Measurements from ENCODE around the gene TXNDC5.

TXNDC5 gene

GRCh38 chr6:7939184-7939863 is 28.7 kb upstream of the TXNDC5 start:
- TF ChIP-seq POLR2AphosphoS5 (IDR thresholded peaks at IDR 0.05; ENCODE audit: borderline replicate concordance, low read depth, low read length): no peak
- no peak for TF ChIP-seq FOXP2 (optimal IDR thresholded peaks at IDR 0.05; ENCODE audit: control extremely low read depth, extremely low read length, insufficient read depth)
- no peak for TF ChIP-seq EZH2 (IDR thresholded peaks at IDR 0.05)
- DNase-seq (ENCODE audit: low read depth, low spot score): no peak
- Histone ChIP-seq H3K4me3 (no peak overlapping the region), H3K9me3 (ENCODE audit: low read depth, low read length) (no peaks in the 10 kb centered on the region), H3K36me3 (ENCODE audit: insufficient read depth, low read length) (no peaks in the 10 kb centered on the region), H3K27ac (no peak overlapping the region), H3K9ac (ENCODE audit: insufficient read length) (no peak overlapping the region)

GRCh38 chr6:7938562-7939183 is 28.1 kb upstream of the TXNDC5 start:
- TF ChIP-seq POLR2AphosphoS5 (IDR thresholded peaks at IDR 0.05; ENCODE audit: borderline replicate concordance, low read depth, low read length): no peak
- no peak for TF ChIP-seq FOXP2 (optimal IDR thresholded peaks at IDR 0.05; ENCODE audit: control extremely low read depth, extremely low read length, insufficient read depth)
- no peak for TF ChIP-seq EZH2 (IDR thresholded peaks at IDR 0.05)
- no peak overlapping the region for H3K9ac ChIP-seq (ENCODE audit: insufficient read length)
- no peaks in the 10 kb centered on the region for H3K9me3 ChIP-seq (ENCODE audit: low read depth, low read length)
- no peaks in the 10 kb centered on the region for H3K36me3 ChIP-seq (ENCODE audit: insufficient read depth, low read length)
- no peak for DNase-seq (ENCODE audit: low read depth, low spot score)
- H3K27ac ChIP-seq: no peak overlapping the region
- H3K4me3 ChIP-seq: no peak overlapping the region

DNA sequence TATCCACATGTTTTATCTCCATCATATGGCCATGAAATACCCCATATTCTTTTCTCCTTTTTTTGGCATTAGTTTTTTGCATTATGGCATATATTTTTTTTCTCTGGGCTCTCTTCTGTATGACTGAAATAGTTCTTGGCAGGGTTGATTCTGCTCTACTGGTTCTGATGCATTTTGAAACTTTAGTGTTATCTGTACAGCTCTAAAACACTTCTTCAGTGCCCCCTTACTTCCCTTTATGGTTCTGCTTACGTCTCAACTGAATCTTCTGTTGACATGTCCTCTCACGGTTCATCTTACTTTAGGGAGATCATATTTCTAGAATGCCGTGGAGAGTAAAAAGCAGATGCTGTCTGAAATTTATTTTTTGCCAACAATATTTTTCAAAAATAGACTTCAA is 23.2 kb upstream of the TXNDC5 start:
- Histone ChIP-seq H3K4me3 (no peak overlapping the region), H3K9ac (ENCODE audit: insufficient read length) (no peak overlapping the region), H3K27ac (no peak overlapping the region), H3K9me3 (ENCODE audit: low read depth, low read length) (no peaks in the 10 kb centered on the region), H3K36me3 (ENCODE audit: insufficient read depth, low read length) (no peaks in the 10 kb centered on the region)
- DNase-seq (ENCODE audit: low read depth, low spot score): no peak
- TF ChIP-seq EZH2 (IDR thresholded peaks at IDR 0.05) (no peak), FOXP2 (optimal IDR thresholded peaks at IDR 0.05; ENCODE audit: control extremely low read depth, extremely low read length, insufficient read depth) (no peak), POLR2AphosphoS5 (IDR thresholded peaks at IDR 0.05; ENCODE audit: borderline replicate concordance, low read depth, low read length) (no peak)

DNA sequence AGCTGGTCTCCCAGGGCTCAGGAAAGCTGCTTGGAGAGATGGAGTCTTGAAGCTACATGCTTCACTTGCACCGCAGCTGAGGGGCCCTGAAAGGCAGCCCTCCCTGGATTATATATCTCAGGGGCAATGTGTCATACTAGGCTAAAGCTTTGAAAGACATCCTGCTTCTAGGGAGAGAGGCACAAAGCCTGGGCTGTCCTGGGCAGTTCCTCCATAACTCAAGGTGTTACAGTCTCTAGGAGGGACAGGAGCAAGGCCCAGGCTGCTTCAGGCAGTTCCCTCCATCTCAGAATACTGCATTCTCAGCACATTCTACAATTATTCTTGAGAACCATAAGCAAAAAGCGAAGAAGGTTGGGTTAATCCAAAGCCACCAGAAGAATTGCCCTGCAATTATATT is 22.0 kb upstream of the TXNDC5 start:
- TF ChIP-seq POLR2AphosphoS5 (IDR thresholded peaks at IDR 0.05; ENCODE audit: borderline replicate concordance, low read depth, low read length) (no peak), EZH2 (IDR thresholded peaks at IDR 0.05) (no peak), FOXP2 (optimal IDR thresholded peaks at IDR 0.05; ENCODE audit: control extremely low read depth, extremely low read length, insufficient read depth) (no peak)
- DNase-seq (ENCODE audit: low read depth, low spot score): no peak
- Histone ChIP-seq H3K4me3 (no peak overlapping the region), H3K36me3 (ENCODE audit: insufficient read depth, low read length) (no peaks in the 10 kb centered on the region), H3K9me3 (ENCODE audit: low read depth, low read length) (no peaks in the 10 kb centered on the region), H3K9ac (ENCODE audit: insufficient read length) (no peak overlapping the region), H3K27ac (no peak overlapping the region)

DNA sequence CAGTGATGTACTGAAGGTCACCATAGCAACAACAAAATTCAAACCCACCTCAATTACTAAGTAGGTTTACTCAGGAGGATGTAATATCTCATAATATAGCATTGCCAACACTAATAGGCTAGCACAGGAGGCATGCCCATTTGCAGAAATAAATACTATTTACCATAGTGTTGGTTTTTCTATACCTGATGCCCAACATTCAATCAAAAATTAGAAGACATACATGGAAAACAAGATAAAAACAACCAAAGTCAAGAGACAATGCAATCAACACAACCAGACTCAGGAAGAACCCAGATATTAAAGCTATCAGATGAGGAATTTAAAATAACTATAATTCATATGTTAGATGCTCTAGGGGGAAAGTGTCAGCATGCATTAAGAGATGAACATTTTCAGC is 14.3 kb upstream of the TXNDC5 start:
- Histone ChIP-seq H3K4me3 (no peak overlapping the region), H3K36me3 (ENCODE audit: insufficient read depth, low read length) (no peaks in the 10 kb centered on the region), H3K9me3 (ENCODE audit: low read depth, low read length) (no peaks in the 10 kb centered on the region), H3K27ac (no peak overlapping the region), H3K9ac (ENCODE audit: insufficient read length) (no peak overlapping the region)
- TF ChIP-seq POLR2AphosphoS5 (IDR thresholded peaks at IDR 0.05; ENCODE audit: borderline replicate concordance, low read depth, low read length): no peak
- no peak for TF ChIP-seq FOXP2 (optimal IDR thresholded peaks at IDR 0.05; ENCODE audit: control extremely low read depth, extremely low read length, insufficient read depth)
- TF ChIP-seq EZH2 (IDR thresholded peaks at IDR 0.05): no peak
- no peak for DNase-seq (ENCODE audit: low read depth, low spot score)

DNA sequence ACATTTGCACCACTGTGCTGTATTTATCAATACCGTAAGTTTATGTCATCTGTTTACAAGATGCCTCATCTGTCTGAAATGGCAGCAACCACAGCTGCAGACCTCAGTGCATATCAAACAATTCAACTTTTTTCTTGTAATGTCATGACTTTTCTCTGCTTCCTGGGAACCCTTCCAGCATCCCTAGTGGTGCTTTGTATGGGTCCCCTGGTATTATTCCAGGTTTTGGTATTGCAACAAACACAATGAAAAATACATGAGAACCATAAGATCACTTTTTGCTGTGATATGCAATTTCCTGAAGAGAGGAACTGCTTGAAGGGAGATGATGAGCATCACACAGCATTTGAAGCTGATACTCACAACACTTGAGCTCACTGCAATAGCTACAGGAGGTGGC is 12.0 kb upstream of the TXNDC5 start:
- Histone ChIP-seq H3K36me3 (ENCODE audit: insufficient read depth, low read length) (no peaks in the 10 kb centered on the region), H3K9ac (ENCODE audit: insufficient read length) (no peak overlapping the region), H3K9me3 (ENCODE audit: low read depth, low read length) (no peaks in the 10 kb centered on the region), H3K4me3 (no peak overlapping the region), H3K27ac (no peak overlapping the region)
- no peak for DNase-seq (ENCODE audit: low read depth, low spot score)
- no peak for TF ChIP-seq EZH2 (IDR thresholded peaks at IDR 0.05)
- no peak for TF ChIP-seq FOXP2 (optimal IDR thresholded peaks at IDR 0.05; ENCODE audit: control extremely low read depth, extremely low read length, insufficient read depth)
- TF ChIP-seq POLR2AphosphoS5 (IDR thresholded peaks at IDR 0.05; ENCODE audit: borderline replicate concordance, low read depth, low read length): no peak

DNA sequence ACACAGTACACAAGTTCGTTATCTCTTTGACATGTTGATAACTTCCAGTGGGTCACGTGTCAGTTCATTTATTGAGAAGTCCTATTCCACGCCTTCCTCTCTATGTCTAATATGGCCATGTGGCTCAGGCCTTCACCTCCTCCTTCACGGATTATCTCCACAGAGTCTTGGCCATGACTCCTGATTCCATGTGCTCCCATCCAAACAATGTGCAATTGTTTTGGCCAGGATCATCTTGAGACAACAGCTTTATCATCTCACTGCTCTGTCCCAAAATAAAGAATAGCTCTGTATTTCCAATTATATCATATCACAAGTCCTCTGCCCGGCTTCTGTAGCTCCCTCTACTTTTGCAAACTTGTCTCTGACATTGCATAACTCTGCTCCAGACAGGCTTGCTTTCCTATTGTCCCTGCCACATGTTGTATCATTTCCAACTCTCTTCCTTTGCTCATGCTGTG is 11.1 kb upstream of the TXNDC5 start:
- Histone ChIP-seq H3K9ac (ENCODE audit: insufficient read length) (no peak overlapping the region), H3K4me3 (no peak overlapping the region), H3K9me3 (ENCODE audit: low read depth, low read length) (no peaks in the 10 kb centered on the region), H3K36me3 (ENCODE audit: insufficient read depth, low read length) (no peaks in the 10 kb centered on the region), H3K27ac (no peak overlapping the region)
- no peak for TF ChIP-seq EZH2 (IDR thresholded peaks at IDR 0.05)
- no peak for TF ChIP-seq POLR2AphosphoS5 (IDR thresholded peaks at IDR 0.05; ENCODE audit: borderline replicate concordance, low read depth, low read length)
- no peak for TF ChIP-seq FOXP2 (optimal IDR thresholded peaks at IDR 0.05; ENCODE audit: control extremely low read depth, extremely low read length, insufficient read depth)
- no peak for DNase-seq (ENCODE audit: low read depth, low spot score)

DNA sequence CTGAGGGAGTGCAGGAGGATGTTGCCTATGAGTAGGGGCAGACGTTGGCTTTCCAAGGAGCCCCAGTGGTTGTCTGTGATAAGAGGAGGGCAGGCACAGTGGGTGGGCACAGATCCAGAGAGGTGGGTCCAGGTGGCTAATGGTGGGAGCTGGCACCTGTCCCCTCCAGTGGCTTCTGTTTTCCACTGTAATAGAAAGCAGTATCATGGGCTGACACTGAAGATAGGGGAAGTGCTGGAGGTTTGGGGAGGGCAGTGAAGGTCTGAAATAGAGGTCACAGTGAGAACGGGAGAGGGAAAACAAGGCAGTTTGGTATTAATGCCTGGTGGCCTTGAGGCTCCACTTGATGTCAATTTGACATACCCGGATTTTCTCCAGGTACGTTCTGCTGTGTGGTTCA is 10.5 kb upstream of the TXNDC5 start:
- TF ChIP-seq POLR2AphosphoS5 (IDR thresholded peaks at IDR 0.05; ENCODE audit: borderline replicate concordance, low read depth, low read length): no peak
- TF ChIP-seq FOXP2 (optimal IDR thresholded peaks at IDR 0.05; ENCODE audit: control extremely low read depth, extremely low read length, insufficient read depth): no peak
- no peak for TF ChIP-seq EZH2 (IDR thresholded peaks at IDR 0.05)
- no peaks in the 10 kb centered on the region for H3K36me3 ChIP-seq (ENCODE audit: insufficient read depth, low read length)
- H3K27ac ChIP-seq: no peak overlapping the region
- H3K9ac ChIP-seq (ENCODE audit: insufficient read length): no peak overlapping the region
- no peak for DNase-seq (ENCODE audit: low read depth, low spot score)
- no peak overlapping the region for H3K4me3 ChIP-seq
- no peaks in the 10 kb centered on the region for H3K9me3 ChIP-seq (ENCODE audit: low read depth, low read length)

All from SK-N-MC (cell line).